Measurements from ENCODE around the gene RPA3. TPM values are rescaled to one million over a fixed set of nuclear protein-coding genes. Genes with fewer than 3 reads are reported as not detected.

RPA3 gene
- total RNA-seq, 4 donors from 2014 or later = 5.3 to 19.2 (median 18.6) TPM

- Histone ChIP-seq H3K27me3 (no peaks in the 10 kb centered on the region), H3K4me3 (no peak overlapping the region), H3K36me3 (no peaks in the 10 kb centered on the region), H3K9me3 (no peaks in the 10 kb centered on the region), H3K4me1 (no peaks in the 10 kb centered on the region), H3K27ac (no peak overlapping the region)
- no peak for TF ChIP-seq POLR2A (IDR thresholded peaks at IDR 0.05)
- TF ChIP-seq, protein P1, sequence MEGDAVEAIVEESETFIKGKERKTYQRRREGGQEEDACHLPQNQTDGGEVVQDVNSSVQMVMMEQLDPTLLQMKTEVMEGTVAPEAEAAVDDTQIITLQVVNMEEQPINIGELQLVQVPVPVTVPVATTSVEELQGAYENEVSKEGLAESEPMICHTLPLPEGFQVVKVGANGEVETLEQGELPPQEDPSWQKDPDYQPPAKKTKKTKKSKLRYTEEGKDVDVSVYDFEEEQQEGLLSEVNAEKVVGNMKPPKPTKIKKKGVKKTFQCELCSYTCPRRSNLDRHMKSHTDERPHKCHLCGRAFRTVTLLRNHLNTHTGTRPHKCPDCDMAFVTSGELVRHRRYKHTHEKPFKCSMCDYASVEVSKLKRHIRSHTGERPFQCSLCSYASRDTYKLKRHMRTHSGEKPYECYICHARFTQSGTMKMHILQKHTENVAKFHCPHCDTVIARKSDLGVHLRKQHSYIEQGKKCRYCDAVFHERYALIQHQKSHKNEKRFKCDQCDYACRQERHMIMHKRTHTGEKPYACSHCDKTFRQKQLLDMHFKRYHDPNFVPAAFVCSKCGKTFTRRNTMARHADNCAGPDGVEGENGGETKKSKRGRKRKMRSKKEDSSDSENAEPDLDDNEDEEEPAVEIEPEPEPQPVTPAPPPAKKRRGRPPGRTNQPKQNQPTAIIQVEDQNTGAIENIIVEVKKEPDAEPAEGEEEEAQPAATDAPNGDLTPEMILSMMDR (IDR thresholded peaks at IDR 0.05) = no peak
- intact Hi-C loops (cut with DNase I; ENCODE audit: low total_unique reads) = no loop called here
- no peak for DNase-seq
Observed at GRCh38 chr7:7671361-7671760, 47.0 kb downstream of the RPA3 start.

DNA sequence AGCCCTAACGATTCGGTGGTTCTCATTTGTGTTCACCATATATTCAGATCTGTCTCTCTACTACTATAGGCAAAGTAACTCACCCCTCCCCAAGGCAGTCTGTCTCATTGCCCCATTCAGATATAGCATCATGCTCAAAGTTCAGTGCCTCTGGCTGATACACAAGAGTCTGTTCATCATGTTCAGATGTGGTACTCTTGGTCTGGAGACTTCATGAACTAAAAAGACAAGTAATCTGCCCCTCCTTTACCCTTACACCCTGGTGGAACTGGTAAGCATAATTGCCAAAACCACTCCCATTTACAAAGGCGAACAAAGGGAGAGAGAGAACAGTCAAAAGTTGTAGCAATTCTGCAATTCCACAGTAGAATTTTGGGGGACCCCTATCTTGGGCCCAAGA is 47.9 kb downstream of the RPA3 start:
- Histone ChIP-seq H3K27me3 (no peaks in the 10 kb centered on the region), H3K4me1 (no peaks in the 10 kb centered on the region), H3K4me3 (no peak overlapping the region), H3K27ac (no peak overlapping the region), H3K9me3 (no peaks in the 10 kb centered on the region), H3K36me3 (no peaks in the 10 kb centered on the region)
- no peak for DNase-seq
- TF ChIP-seq, protein P1 (IDR thresholded peaks at IDR 0.05) = no peak
- TF ChIP-seq POLR2A (IDR thresholded peaks at IDR 0.05) = no peak
- intact Hi-C loops (cut with DNase I; ENCODE audit: low total_unique reads) = no loop called here

DNA sequence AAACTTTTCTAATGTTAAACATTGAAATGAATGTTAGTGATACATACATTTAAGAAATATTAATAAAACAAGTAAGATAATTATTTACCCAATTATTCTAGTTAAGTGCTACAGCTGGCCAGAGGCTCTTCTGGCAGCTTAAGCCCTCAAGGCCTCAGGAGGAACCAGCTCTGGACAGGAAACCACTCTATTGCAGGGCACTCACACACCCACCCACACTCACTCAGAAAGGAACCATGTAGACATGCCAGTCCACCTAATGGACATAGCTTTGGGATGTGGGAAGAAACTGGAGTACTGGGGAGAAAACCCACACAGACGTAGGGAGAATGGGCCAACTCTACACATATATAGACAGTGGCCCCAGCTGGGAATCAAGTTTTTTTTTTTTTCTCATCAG is 49.7 kb downstream of the RPA3 start:
- no peak for DNase-seq
- Histone ChIP-seq H3K27me3 (no peaks in the 10 kb centered on the region), H3K9me3 (no peaks in the 10 kb centered on the region), H3K4me1 (no peaks in the 10 kb centered on the region), H3K36me3 (no peaks in the 10 kb centered on the region), H3K27ac (no peak overlapping the region), H3K4me3 (no peak overlapping the region)
- TF ChIP-seq, protein P1 (IDR thresholded peaks at IDR 0.05) = no peak
- no peak for TF ChIP-seq POLR2A (IDR thresholded peaks at IDR 0.05)
- intact Hi-C loops (cut with DNase I; ENCODE audit: low total_unique reads) = no loop called here

DNA sequence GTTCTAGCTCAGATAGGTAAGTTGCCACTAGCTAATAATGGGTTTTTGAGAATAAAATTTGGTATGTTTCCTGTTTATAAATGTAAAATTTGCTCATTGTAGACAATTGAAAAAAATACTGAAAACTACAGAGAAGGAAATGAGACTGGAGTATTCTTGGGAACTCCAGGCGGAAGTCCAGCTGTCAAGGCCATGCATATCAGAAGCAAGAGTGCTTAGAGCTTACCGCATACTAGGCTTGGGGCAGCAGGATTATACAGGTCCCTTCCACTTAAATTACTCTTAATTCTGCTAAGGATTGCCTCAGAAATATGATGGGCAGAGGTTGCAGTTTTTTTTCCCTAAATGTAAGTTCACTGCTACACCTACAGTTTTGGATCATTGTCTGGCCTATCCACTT is 51.2 kb downstream of the RPA3 start:
- TF ChIP-seq POLR2A (IDR thresholded peaks at IDR 0.05) = no peak
- TF ChIP-seq, protein P1 (IDR thresholded peaks at IDR 0.05) = no peak
- Histone ChIP-seq H3K9me3 (no peaks in the 10 kb centered on the region), H3K4me1 (no peaks in the 10 kb centered on the region), H3K27ac (no peak overlapping the region), H3K27me3 (no peaks in the 10 kb centered on the region), H3K4me3 (no peak overlapping the region), H3K36me3 (no peaks in the 10 kb centered on the region)
- DNase-seq = no peak
- intact Hi-C loops (cut with DNase I; ENCODE audit: low total_unique reads) = no loop called here

- no peaks in the 10 kb centered on the region for H3K4me1 ChIP-seq
- DNase-seq = no peak
- no peak overlapping the region for H3K4me3 ChIP-seq
- no peaks in the 10 kb centered on the region for H3K36me3 ChIP-seq
- no peaks in the 10 kb centered on the region for H3K27me3 ChIP-seq
- H3K27ac ChIP-seq = no peak overlapping the region
- TF ChIP-seq, protein P1 (IDR thresholded peaks at IDR 0.05) = no peak
- TF ChIP-seq POLR2A (IDR thresholded peaks at IDR 0.05) = no peak
- intact Hi-C loops (cut with DNase I; ENCODE audit: low total_unique reads) = no loop called here
- no peaks in the 10 kb centered on the region for H3K9me3 ChIP-seq
Observed at GRCh38 chr7:7665031-7665430, 53.4 kb downstream of the RPA3 start.

Data from uterus (tissue), 4 donors.